Natural killer cell (primary cell): ENCODE measurements around the gene FKBP7. TPM values are rescaled to one million over a fixed set of nuclear protein-coding genes. Genes with fewer than 3 reads are reported as not detected.

Experiments used
- ATAC-seq, 3 donors: fragments of 150-1000 bp in 2 of 3; fragments of 200-7000 bp in 1 of 3; cut with Tn5 transposase; 1 replicate in 1 of 3; 2 replicates in 2 of 3; pipeline ENCODE4 v1.10.0; 2021; ENCODE audit warnings: mild to moderate bottlenecking in 2 of 3, moderate library complexity in 2 of 3
- DNase-seq, 2 donors: peaks; one replicate each; pipeline versions ENCODE4 v3.0.0 to v3.0.0-alpha.2; 2013 to 2021; ENCODE audit warnings: mixed read lengths in 1 of 2
- H3K27ac ChIP-seq: one replicate; pipeline ENCODE4 v1.5.1; 2013; ENCODE audit warnings: mild to moderate bottlenecking, low read length
- H3K27me3 ChIP-seq: one replicate; pipeline ENCODE4 v1.6.1; 2013; ENCODE audit warnings: low read length; ENCODE audit not compliant: control insufficient read depth, insufficient read depth
- H3K36me3 ChIP-seq: one replicate; pipeline ENCODE4 v1.6.1; 2013; ENCODE audit warnings: low read length; ENCODE audit not compliant: control insufficient read depth, insufficient read depth
- H3K4me1 ChIP-seq: one replicate; pipeline ENCODE4 v1.6.1; 2013; ENCODE audit warnings: low read length; ENCODE audit not compliant: control insufficient read depth, insufficient read depth
- H3K4me3 ChIP-seq: one replicate; pipeline ENCODE4 v1.5.1; 2013; ENCODE audit warnings: low read length
- H3K9me3 ChIP-seq: one replicate; pipeline ENCODE4 v1.6.1; 2013; ENCODE audit warnings: low read length; ENCODE audit not compliant: control insufficient read depth, insufficient read depth
- H3K27ac Mint-ChIP-seq, 2 donors: one replicate each; pipeline ENCODE4 v1.8.0; 2022; ENCODE audit warnings: mild to moderate bottlenecking in 2 of 2, mixed read lengths in 2 of 2, moderate library complexity in 1 of 2
- H3K27me3 Mint-ChIP-seq, 2 donors: one replicate each; pipeline ENCODE4 v1.8.0; 2022; ENCODE audit warnings: low read depth in 2 of 2, mixed read lengths in 2 of 2
- H3K36me3 Mint-ChIP-seq: one replicate; pipeline ENCODE4 v1.8.0; 2022; ENCODE audit warnings: mixed read lengths
- H3K4me1 Mint-ChIP-seq, 2 donors: one replicate each; pipeline ENCODE4 v1.8.0; 2022; ENCODE audit warnings: mixed read lengths in 2 of 2
- H3K4me3 Mint-ChIP-seq: one replicate; pipeline ENCODE4 v1.8.0; 2022; ENCODE audit warnings: mild to moderate bottlenecking, moderate library complexity, mixed read lengths
- H3K9me3 Mint-ChIP-seq, 2 donors: one replicate each; pipeline ENCODE4 v1.8.0; 2022; ENCODE audit warnings: mixed read lengths in 2 of 2
- WGBS: methylation state at CpG from one replicate; pipeline ENCODE4 v1.1.7; 2013; ENCODE audit warnings: missing lambda C conversion rate; ENCODE audit not compliant: insufficient coverage; 5-methylcytosine and 5-hydroxymethylcytosine counted together
- intact Hi-C: fragments of 100-400 bp; cut with micrococcal nuclease; formaldehyde crosslinking; loops from one replicate; pipeline ENCODE4 v1.14.2; 2022
- total RNA-seq, 4 donors: library from RNA; stranded (reverse); fragments of 120-200 nt in 1 of 4; gene quantifications; one replicate each; pipeline versions ENCODE4 v1.2.3 to v1.2.4, GENCODE V29; 2013 to 2022
- TF ChIP-seq, protein P1 (sequence below): fragments of 200-600 bp; IDR thresholded peaks from one replicate; pipeline ENCODE4 v1.8.0; 2022; ENCODE audit warnings: antibody characterized with exemption

Gene FKBP7
- total RNA-seq, 3 donors from 2014 or later (not counting 1 experiment from before 2014, with no cell fraction given) = 1.1 to 1.3 (median 1.1) TPM

DNA sequence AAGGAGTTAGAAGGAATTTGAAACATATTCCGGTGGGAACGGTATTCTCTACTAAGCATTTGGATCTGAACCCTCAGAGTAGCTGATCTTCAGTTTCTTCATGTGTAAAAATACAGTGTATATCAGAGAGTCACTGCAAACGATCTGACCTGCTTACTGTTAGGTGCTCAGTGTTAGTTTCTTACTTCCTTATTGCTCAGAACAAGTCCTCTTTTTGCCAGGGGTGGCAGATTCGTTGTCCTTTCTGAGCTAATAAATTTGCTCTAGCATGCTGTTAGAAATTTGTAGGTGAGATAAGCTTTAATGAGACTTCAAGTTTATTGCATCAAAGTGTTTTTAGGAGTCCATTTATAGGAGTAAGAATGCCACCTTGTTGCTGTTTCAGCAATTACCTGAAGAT lies 17.6 kb upstream of the FKBP7 start:
- ATAC-seq (no peak), DNase-seq (no peak)
- TF ChIP-seq, protein P1, sequence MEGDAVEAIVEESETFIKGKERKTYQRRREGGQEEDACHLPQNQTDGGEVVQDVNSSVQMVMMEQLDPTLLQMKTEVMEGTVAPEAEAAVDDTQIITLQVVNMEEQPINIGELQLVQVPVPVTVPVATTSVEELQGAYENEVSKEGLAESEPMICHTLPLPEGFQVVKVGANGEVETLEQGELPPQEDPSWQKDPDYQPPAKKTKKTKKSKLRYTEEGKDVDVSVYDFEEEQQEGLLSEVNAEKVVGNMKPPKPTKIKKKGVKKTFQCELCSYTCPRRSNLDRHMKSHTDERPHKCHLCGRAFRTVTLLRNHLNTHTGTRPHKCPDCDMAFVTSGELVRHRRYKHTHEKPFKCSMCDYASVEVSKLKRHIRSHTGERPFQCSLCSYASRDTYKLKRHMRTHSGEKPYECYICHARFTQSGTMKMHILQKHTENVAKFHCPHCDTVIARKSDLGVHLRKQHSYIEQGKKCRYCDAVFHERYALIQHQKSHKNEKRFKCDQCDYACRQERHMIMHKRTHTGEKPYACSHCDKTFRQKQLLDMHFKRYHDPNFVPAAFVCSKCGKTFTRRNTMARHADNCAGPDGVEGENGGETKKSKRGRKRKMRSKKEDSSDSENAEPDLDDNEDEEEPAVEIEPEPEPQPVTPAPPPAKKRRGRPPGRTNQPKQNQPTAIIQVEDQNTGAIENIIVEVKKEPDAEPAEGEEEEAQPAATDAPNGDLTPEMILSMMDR = no peak
- H3K27me3 ChIP-seq = no peaks in the 10 kb centered on the region
- peak overlapping the region in 1 of 2 donors; percentile 31 for H3K27ac Mint-ChIP-seq
- no peak overlapping the region for H3K4me3 Mint-ChIP-seq
- WGBS = 91% methylated on average over 4 of the region's 4 CpGs
- H3K36me3 ChIP-seq = peaks cover 74% of the 10 kb centered on the region
- H3K9me3 Mint-ChIP-seq = no peaks in the 10 kb centered on the region
- intact Hi-C loops = no loop called here
- H3K36me3 Mint-ChIP-seq = peaks cover 19% of the 10 kb centered on the region
- no peak overlapping the region for H3K4me3 ChIP-seq
- no peaks in the 10 kb centered on the region for H3K4me1 Mint-ChIP-seq
- H3K27ac ChIP-seq = no peak overlapping the region
- no peaks in the 10 kb centered on the region for H3K4me1 ChIP-seq
- H3K27me3 Mint-ChIP-seq = no peaks in the 10 kb centered on the region
- H3K9me3 ChIP-seq = no peaks in the 10 kb centered on the region

DNA sequence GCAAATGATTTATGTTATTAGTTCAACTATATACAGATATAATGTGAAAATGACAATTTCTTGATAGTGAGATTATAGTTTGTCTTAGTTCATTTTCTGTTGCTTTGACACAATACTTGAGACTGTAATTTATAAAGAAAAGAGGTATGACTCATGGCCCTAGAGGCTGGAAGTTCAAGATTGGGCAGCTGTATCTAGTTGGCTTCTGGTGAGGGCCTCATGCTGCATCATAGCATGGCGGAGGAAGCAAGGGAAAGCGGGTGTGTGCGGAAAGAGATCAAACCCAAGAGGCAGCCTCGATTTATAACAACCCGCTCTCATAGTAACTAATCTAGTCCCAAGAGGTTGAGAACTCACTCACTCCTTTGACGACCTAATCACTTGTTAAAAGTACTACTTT lies 13.2 kb upstream of the FKBP7 start:
- no peaks in the 10 kb centered on the region for H3K27me3 ChIP-seq
- no peaks in the 10 kb centered on the region for H3K4me1 ChIP-seq
- no peaks in the 10 kb centered on the region for H3K27me3 Mint-ChIP-seq
- H3K4me3 Mint-ChIP-seq = no peak overlapping the region
- peaks cover 15% of the 10 kb centered on the region for H3K36me3 Mint-ChIP-seq
- H3K4me3 ChIP-seq = no peak overlapping the region
- no peak overlapping the region for H3K27ac Mint-ChIP-seq
- no peaks in the 10 kb centered on the region for H3K9me3 Mint-ChIP-seq
- intact Hi-C loops = no loop called here
- TF ChIP-seq, protein P1 = no peak
- peaks cover 19 to 25% of the 10 kb centered on the region in 2 donors for H3K4me1 Mint-ChIP-seq
- DNase-seq (no peak), ATAC-seq (no peak)
- 98% methylated on average over 6 of the region's 6 CpGs for WGBS
- peaks cover 57% of the 10 kb centered on the region for H3K36me3 ChIP-seq
- no peaks in the 10 kb centered on the region for H3K9me3 ChIP-seq
- H3K27ac ChIP-seq = no peak overlapping the region

DNA sequence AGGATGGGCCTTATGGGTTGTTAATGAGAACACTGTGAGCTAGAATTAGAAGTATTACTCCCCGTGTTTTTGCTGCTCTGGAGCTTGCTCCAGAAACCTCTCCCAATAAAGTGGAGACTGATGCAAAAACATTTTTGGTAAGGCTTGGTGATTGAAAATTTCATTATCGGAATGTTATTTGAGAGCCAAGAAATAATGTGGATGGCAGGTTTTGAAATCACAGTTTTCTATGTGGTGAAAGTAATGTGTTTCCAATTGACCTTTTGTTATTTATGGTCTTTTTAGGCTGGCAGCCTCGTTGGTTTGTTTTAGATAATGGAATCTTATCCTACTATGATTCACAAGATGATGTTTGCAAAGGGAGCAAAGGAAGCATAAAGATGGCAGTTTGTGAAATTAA lies 7.0 kb upstream of the FKBP7 start:
- peaks cover 48 to 74% of the 10 kb centered on the region in 2 donors for H3K4me1 Mint-ChIP-seq
- intact Hi-C loops = no loop called here
- peaks cover 5% of the 10 kb centered on the region for H3K36me3 Mint-ChIP-seq
- 100% methylated on average over 2 of the region's 3 CpGs for WGBS
- Histone ChIP-seq H3K4me1 (peaks cover 17% of the 10 kb centered on the region), H3K27ac (no peak overlapping the region), H3K4me3 (no peak overlapping the region), H3K36me3 (peaks cover 16% of the 10 kb centered on the region), H3K27me3 (no peaks in the 10 kb centered on the region), H3K9me3 (no peaks in the 10 kb centered on the region)
- no peaks in the 10 kb centered on the region for H3K9me3 Mint-ChIP-seq
- H3K4me3 Mint-ChIP-seq = no peak overlapping the region
- H3K27me3 Mint-ChIP-seq = no peaks in the 10 kb centered on the region
- TF ChIP-seq, protein P1 = no peak
- H3K27ac Mint-ChIP-seq = peak overlapping the region in 1 of 2 donors; percentile 63
- ATAC-seq = no peak
- DNase-seq = no peak
